Measurements from ENCODE around the gene HHATL. TPM values are rescaled to one million over a fixed set of nuclear protein-coding genes. Genes with fewer than 3 reads are reported as not detected.

Gene HHATL
- total and polyA plus RNA-seq, 9 donors: 18.1 to 67.7 (median 45.9) TPM

DNA sequence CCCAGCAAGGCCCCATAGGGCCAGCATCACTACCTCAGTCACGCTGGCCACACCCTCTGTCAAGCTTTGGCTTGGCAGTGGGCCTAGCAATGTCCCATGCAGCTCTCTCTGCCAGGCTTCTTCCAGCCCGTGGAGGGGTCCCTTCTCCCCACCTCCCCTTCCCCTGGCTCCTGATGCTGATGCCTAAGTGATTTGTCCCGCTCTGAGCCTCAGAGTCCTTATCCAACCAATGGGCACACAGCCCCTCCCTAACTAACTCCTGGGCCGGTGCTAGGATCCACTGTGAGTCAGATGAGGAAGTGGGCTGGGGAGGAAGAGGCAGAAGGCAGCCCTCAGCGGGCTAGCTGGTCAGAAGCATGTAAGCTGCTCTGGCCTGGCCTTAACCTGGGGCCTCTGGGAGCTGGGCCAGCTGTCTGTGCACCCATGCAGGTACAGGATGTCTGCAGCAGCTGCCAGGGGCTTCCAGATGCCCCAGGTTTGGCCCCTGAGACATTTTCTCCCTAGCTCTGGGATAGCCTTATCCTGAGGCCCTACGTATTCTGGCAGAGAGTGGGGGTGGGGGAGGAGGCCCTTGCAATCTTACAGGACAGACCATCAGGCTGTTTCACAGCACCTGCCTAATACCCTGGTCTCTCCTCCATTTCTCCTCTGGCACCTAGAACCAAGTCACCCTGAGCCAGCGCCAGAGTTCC lies 49.8 kb downstream of the HHATL start:
- peaks cover 61% of the 10 kb centered on the region for H3K4me1 ChIP-seq (ENCODE audit: control insufficient read depth, insufficient read depth, low read length)
- no peaks in the 10 kb centered on the region for H3K9me3 ChIP-seq (replicated peaks; ENCODE audit: control insufficient read depth, low read depth, low read length)
- 0% methylated on average over 2 of the region's 7 CpGs for WGBS (ENCODE audit: insufficient coverage)
- H3K4me3 ChIP-seq (ENCODE audit: low read length): peak overlapping the region; percentile 84
- H3K27me3 ChIP-seq (ENCODE audit: control insufficient read depth, insufficient read depth, low read length): no peaks in the 10 kb centered on the region
- peak; percentile 61 for DNase-seq
- peaks cover 21% of the 10 kb centered on the region for H3K36me3 ChIP-seq (ENCODE audit: control insufficient read depth, insufficient read depth, low read length)
- peak overlapping the region; percentile 56 for H3K27ac ChIP-seq (ENCODE audit: low read length)

DNA sequence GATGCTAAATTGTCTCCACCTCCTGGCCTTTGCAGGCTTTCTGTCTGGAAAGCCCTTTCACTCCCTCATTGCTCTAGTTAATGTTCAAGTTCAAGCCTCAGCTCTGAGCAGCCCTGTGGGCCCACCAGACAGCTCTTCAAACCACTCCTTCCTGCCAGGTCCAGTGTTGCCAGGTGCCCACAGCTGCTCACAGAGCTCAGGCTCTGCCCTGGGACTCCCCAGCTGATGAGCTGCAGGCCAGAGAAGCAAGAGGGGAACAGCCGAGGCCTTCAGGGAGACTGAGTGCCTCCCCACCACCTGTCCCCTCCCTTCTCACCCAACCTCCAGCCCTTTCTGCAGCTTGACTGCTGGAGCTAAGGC lies 50.4 kb downstream of the HHATL start:
- no peak overlapping the region for H3K4me3 ChIP-seq (ENCODE audit: low read length)
- no CpG with 5 or more reads among the region's 1 CpG for WGBS (ENCODE audit: insufficient coverage)

DNA sequence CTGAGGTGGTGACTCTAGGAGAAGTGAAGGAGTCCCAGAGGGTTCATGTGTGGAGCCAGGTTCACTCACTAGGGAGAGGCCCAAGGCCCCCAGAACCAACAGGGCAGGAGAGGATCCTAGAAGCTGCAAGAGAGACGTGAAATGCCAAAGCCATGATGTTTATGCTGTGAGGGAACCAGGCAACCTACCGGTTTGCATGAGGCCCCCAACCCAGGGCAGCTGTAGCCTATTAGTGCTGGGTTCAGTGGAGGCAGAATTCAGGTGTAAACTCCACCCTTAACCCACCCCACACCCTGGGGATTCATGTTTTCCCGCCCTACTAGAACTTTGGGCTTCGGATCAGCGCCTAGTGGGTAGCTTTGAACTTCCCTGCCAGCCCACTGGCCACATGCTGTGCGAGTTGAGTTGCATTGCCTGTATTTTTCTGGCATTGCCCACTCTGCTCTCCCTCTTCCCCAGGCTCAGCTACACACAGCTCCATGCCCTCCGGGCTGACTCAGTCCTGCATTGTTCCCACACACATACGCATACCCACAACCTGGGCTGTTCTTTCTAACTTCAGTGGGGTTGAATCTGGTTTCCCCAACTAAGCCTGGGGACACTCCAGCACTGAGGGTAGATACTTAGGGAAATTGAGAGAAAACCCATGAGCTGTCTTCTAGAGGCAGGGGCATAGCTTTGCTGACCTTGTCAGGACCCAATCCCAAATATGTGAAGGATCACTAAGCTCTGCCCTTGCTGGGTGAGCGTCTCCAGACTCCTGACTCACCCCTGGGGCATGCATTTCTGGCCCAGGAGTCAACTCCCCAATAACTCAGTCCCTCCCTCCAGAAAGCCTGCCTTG lies 51.1 kb downstream of the HHATL start:
- DNase-seq: peak; percentile 6
- 67% methylated on average over 6 of the region's 9 CpGs for WGBS (ENCODE audit: insufficient coverage)
- Histone ChIP-seq H3K9me3 (replicated peaks; ENCODE audit: control insufficient read depth, low read depth, low read length) (no peaks in the 10 kb centered on the region), H3K27ac (ENCODE audit: low read length) (no peak overlapping the region), H3K27me3 (ENCODE audit: control insufficient read depth, insufficient read depth, low read length) (no peaks in the 10 kb centered on the region), H3K4me3 (ENCODE audit: low read length) (no peak overlapping the region), H3K36me3 (ENCODE audit: control insufficient read depth, insufficient read depth, low read length) (peaks cover 31% of the 10 kb centered on the region), H3K4me1 (ENCODE audit: control insufficient read depth, insufficient read depth, low read length) (peaks cover 48% of the 10 kb centered on the region)

More for the DNA sequence above, 50.4 kb downstream of the HHATL start:
- peak; percentile 41 for DNase-seq
- Histone ChIP-seq H3K27me3 (ENCODE audit: control insufficient read depth, insufficient read depth, low read length) (no peaks in the 10 kb centered on the region), H3K4me1 (ENCODE audit: control insufficient read depth, insufficient read depth, low read length) (peaks cover 56% of the 10 kb centered on the region), H3K27ac (ENCODE audit: low read length) (peak overlapping the region; percentile 56), H3K36me3 (ENCODE audit: control insufficient read depth, insufficient read depth, low read length) (peaks cover 26% of the 10 kb centered on the region), H3K9me3 (replicated peaks; ENCODE audit: control insufficient read depth, low read depth, low read length) (no peaks in the 10 kb centered on the region)

DNA sequence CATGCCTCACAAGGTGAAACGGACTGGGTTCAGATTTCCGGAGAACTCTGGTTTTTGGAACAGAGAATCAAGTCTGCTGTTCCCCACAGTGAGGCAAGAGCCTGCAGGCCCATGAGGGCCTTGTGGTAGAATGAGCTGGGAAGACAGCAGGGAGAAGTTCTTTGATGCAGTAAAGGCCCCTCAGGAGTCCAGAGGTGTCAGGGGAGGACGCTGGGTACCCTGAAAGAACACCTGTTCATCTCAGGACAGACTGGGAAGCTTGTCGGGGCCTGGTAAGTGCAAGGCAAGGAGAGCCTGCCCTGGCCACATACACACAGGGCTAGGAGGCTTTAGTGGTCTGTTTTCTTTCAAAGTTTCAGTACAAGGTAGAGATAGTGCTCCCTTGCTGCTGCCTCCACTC lies 52.8 kb downstream of the HHATL start:
- H3K27me3 ChIP-seq (ENCODE audit: control insufficient read depth, insufficient read depth, low read length): no peaks in the 10 kb centered on the region
- WGBS (ENCODE audit: insufficient coverage): 80% methylated on average over 4 of the region's 4 CpGs
- no peaks in the 10 kb centered on the region for H3K9me3 ChIP-seq (replicated peaks; ENCODE audit: control insufficient read depth, low read depth, low read length)
- peaks cover 32% of the 10 kb centered on the region for H3K4me1 ChIP-seq (ENCODE audit: control insufficient read depth, insufficient read depth, low read length)
- no peak overlapping the region for H3K27ac ChIP-seq (ENCODE audit: low read length)
- peak; percentile 5 for DNase-seq
- peaks cover 37% of the 10 kb centered on the region for H3K36me3 ChIP-seq (ENCODE audit: control insufficient read depth, insufficient read depth, low read length)
- H3K4me3 ChIP-seq (ENCODE audit: low read length): no peak overlapping the region

DNA sequence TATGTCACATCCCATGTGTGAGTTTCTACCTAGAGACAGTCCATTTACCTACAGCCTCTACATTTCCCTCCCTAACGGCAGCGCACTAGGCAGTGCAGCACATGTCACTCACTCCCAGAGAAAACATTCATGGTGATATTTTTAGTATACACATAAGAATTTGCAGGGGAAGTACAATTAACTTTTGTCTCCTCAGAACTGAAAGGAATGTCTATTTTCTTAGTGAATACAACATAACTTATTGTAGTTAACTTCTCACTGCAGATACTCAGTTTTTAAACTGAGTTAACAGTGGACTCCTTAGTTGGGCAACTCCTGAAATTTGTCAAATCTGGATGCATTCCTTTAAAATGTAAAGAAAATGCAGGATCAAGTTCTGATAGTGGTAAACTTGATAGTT lies 53.6 kb downstream of the HHATL start:
- Histone ChIP-seq H3K4me3 (ENCODE audit: low read length) (no peak overlapping the region), H3K4me1 (ENCODE audit: control insufficient read depth, insufficient read depth, low read length) (peaks cover 29% of the 10 kb centered on the region), H3K36me3 (ENCODE audit: control insufficient read depth, insufficient read depth, low read length) (peaks cover 44% of the 10 kb centered on the region), H3K27ac (ENCODE audit: low read length) (no peak overlapping the region), H3K27me3 (ENCODE audit: control insufficient read depth, insufficient read depth, low read length) (no peaks in the 10 kb centered on the region), H3K9me3 (replicated peaks; ENCODE audit: control insufficient read depth, low read depth, low read length) (no peaks in the 10 kb centered on the region)
- no peak for DNase-seq
- no CpG with 5 or more reads among the region's 2 CpGs for WGBS (ENCODE audit: insufficient coverage)

DNA sequence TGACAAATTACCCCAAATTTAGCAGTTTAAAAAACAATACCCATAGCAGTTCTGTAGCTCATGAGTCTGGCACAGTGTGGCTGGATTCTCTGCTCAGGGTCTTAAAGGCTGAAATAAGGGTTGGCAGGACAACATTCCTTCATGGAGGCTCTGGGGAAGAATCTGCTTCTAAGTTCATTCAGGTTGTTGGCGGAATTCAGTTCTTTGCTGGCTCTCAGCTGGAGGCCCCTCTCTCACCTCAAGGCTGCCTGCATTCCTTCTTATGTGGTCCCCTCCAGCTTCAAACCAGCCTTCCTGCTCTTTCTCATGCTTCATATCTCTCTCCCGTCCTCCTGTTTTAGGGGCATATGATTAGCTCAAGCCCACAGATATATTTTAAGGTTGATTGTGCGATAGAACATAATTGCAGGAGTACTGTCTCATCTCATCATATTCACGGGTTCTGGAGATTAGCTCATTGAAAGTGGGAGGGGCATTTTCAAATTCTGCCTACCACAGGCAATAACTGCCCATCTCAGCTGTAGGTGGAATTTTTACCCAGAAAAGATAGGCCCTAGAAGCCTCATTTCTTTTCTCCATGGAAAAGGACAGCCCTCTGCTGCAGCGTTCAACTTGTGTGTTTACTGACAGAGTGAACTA lies 54.7 kb downstream of the HHATL start:
- H3K27me3 ChIP-seq (ENCODE audit: control insufficient read depth, insufficient read depth, low read length): no peaks in the 10 kb centered on the region
- H3K36me3 ChIP-seq (ENCODE audit: control insufficient read depth, insufficient read depth, low read length): peaks cover 54% of the 10 kb centered on the region
- DNase-seq: no peak
- no peaks in the 10 kb centered on the region for H3K9me3 ChIP-seq (replicated peaks; ENCODE audit: control insufficient read depth, low read depth, low read length)
- peaks cover 19% of the 10 kb centered on the region for H3K4me1 ChIP-seq (ENCODE audit: control insufficient read depth, insufficient read depth, low read length)
- no peak overlapping the region for H3K4me3 ChIP-seq (ENCODE audit: low read length)
- WGBS (ENCODE audit: insufficient coverage): no CpG with 5 or more reads among the region's 5 CpGs
- no peak overlapping the region for H3K27ac ChIP-seq (ENCODE audit: low read length)

Other genes with a start within 250 kb of the HHATL start
- gene VIPR1, start 200.2 kb downstream of the HHATL start, total RNA-seq: 1.2 TPM
- gene VIPR1, start 200.2 kb downstream of the HHATL start, polyA plus RNA-seq (ENCODE audit: insufficient read depth in 1 of 8, insufficient read length in 8 of 8, low replicate concordance in 1 of 8): 1 to 10 TPM in 7 of 8 donors, under 1 TPM in 1; 0.52 to 4.1 (median 1.3) TPM
- gene SEC22C, start 120.8 kb downstream of the HHATL start, total RNA-seq: 26.8 TPM
- 10 to 100 TPM; 19.4 to 30.0 (median 22.2) TPM for gene SEC22C, start 120.8 kb downstream of the HHATL start, polyA plus RNA-seq (ENCODE audit: insufficient read depth in 1 of 8, insufficient read length in 8 of 8, low replicate concordance in 1 of 8)
- 12.4 TPM for gene SS18L2, start 111.9 kb downstream of the HHATL start, total RNA-seq
- 10 to 100 TPM; 10.5 to 16.1 (median 14.5) TPM for gene SS18L2, start 111.9 kb downstream of the HHATL start, polyA plus RNA-seq (ENCODE audit: insufficient read depth in 1 of 8, insufficient read length in 8 of 8, low replicate concordance in 1 of 8)
- 68.7 TPM for gene NKTR, start 102.1 kb downstream of the HHATL start, total RNA-seq
- 100 to 1,000 TPM in 1 of 8 donors, 10 to 100 TPM in 7; 37.1 to 121 (median 66.5) TPM for gene NKTR, start 102.1 kb downstream of the HHATL start, polyA plus RNA-seq (ENCODE audit: insufficient read depth in 1 of 8, insufficient read length in 8 of 8, low replicate concordance in 1 of 8)
- gene ZBTB47, start 49.1 kb downstream of the HHATL start, total RNA-seq: 25.9 TPM
- gene ZBTB47, start 49.1 kb downstream of the HHATL start, polyA plus RNA-seq (ENCODE audit: insufficient read depth in 1 of 8, insufficient read length in 8 of 8, low replicate concordance in 1 of 8): 10 to 100 TPM; 28.3 to 36.6 (median 31.9) TPM
- gene KLHL40, start 17.3 kb downstream of the HHATL start, total RNA-seq: 114 TPM
- 100 to 1,000 TPM in 6 of 8 donors, 10 to 100 TPM in 2; 86.0 to 176 (median 135) TPM for gene KLHL40, start 17.3 kb downstream of the HHATL start, polyA plus RNA-seq (ENCODE audit: insufficient read depth in 1 of 8, insufficient read length in 8 of 8, low replicate concordance in 1 of 8)
- gene CCDC13, start 70.5 kb upstream of the HHATL start, total RNA-seq: 0.35 TPM
- under 1 TPM in 7 of 8 donors, not detected in 1; 0.16 to 0.55 (median 0.37) TPM for gene CCDC13, start 70.5 kb upstream of the HHATL start, polyA plus RNA-seq (ENCODE audit: insufficient read depth in 1 of 8, insufficient read length in 8 of 8, low replicate concordance in 1 of 8)
- 71.8 TPM for gene HIGD1A, start 101.7 kb upstream of the HHATL start, total RNA-seq
- 10 to 100 TPM; 68.3 to 93.3 (median 84.7) TPM for gene HIGD1A, start 101.7 kb upstream of the HHATL start, polyA plus RNA-seq (ENCODE audit: insufficient read depth in 1 of 8, insufficient read length in 8 of 8, low replicate concordance in 1 of 8)
- 0.53 TPM for gene ACKR2, start 106.6 kb upstream of the HHATL start, total RNA-seq
- gene ACKR2, start 106.6 kb upstream of the HHATL start, polyA plus RNA-seq (ENCODE audit: insufficient read depth in 1 of 8, insufficient read length in 8 of 8, low replicate concordance in 1 of 8): under 1 TPM; 0.26 to 0.69 (median 0.58) TPM
- gene CYP8B1, start 173.1 kb upstream of the HHATL start, total RNA-seq: not detected
- under 1 TPM in 6 of 8 donors, not detected in 2; 0.02 to 0.14 (median 0.07) TPM for gene CYP8B1, start 173.1 kb upstream of the HHATL start, polyA plus RNA-seq (ENCODE audit: insufficient read depth in 1 of 8, insufficient read length in 8 of 8, low replicate concordance in 1 of 8)
- 13.0 TPM for gene ZNF662, start 203.3 kb upstream of the HHATL start, total RNA-seq
- gene ZNF662, start 203.3 kb upstream of the HHATL start, polyA plus RNA-seq (ENCODE audit: insufficient read depth in 1 of 8, insufficient read length in 8 of 8, low replicate concordance in 1 of 8): 10 to 100 TPM; 10.5 to 19.8 (median 14.9) TPM

Data from muscle of leg (tissue), 11 donors.